HG03378 (cell line): ENCODE results near the gene GNB3.
"Not testable (repeated sequence)": the region's sequence is repeated elsewhere in the genome, so short reads cannot be mapped to it uniquely, and the experiment has no call there.

Source experiments
- ATAC-seq: cut with Tn5 transposase; IDR thresholded peaks from one replicate; pipeline ENCODE4 v1.9.1; 2021; ENCODE audit warnings: mild to moderate bottlenecking, moderate library complexity; ENCODE audit not compliant: unreplicated experiment

Gene GNB3

DNA sequence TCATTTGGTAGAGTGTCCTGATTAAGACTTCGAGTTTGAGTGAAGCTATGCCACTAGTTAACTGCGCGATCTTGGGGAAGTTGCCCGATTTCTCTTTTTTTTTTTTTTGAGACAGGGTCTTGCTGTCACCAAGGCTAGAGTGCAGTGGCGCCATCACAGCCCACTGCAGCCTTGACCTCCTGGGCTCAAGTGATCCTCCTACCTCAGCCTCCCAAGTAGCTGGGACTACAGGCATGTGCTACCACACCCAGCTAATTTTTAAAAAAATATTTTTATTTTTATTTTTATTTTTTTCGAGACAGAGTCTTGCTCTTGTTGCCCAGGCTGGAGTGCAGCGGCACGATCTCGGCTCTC is 33.3 kb downstream of the GNB3 start:
- ATAC-seq = not testable (repeated sequence)

- ATAC-seq = not testable (repeated sequence)
Measured at GRCh38 chr12:6879824-6880223, 39.1 kb downstream of the GNB3 start.

GRCh38 chr12:6883252-6883651 is 42.5 kb downstream of the GNB3 start:
- no peak for ATAC-seq

GRCh38 chr12:6883683-6884082 is 43.0 kb downstream of the GNB3 start:
- no peak for ATAC-seq

- ATAC-seq = no peak
Measured at GRCh38 chr12:6884539-6884938, 43.8 kb downstream of the GNB3 start.

GRCh38 chr12:6886206-6886999 is 45.7 kb downstream of the GNB3 start:
- ATAC-seq = not testable (repeated sequence)

DNA sequence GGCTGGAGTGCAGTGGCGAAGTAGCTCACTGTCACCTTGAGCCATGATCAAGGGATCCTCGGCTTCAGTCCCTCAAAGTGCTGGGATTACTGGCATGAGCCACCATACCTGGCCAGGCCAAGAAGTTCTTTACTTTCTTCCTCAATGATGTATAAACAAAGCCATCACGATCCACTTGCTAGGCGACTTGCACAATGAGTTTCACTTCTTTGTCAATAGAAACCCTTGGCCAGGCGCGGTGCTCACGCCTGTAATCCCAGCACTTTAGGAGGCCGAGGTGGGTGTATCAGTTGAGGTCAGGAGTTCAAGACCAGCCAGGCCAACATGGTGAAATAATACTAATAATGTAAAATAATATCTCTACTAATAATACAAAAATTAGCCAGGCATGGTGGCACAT is 46.7 kb downstream of the GNB3 start:
- ATAC-seq = no peak

GRCh38 chr12:6888360-6888759 is 47.6 kb downstream of the GNB3 start:
- no peak for ATAC-seq

DNA sequence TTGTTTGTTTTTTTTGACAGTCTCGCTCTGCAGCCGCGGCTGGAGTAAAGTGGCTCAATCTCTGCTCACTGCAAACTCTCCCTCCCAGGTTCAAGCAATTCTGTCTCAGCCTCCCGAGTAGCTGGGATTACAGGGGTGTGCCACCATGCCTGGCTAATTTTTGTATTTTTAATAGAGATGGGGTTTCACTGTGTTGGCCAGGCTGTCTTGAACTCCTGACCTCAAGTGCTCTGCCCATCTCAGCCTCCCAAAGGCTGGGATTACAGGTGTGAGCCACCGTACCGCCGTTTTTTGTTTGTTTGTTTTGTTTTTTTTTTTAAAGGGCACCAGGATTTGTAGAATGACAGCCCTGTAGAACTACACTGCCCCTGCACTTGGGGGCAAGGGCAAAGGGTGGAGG is 48.1 kb downstream of the GNB3 start:
- ATAC-seq = not testable (repeated sequence)

- not testable (repeated sequence) for ATAC-seq
Measured at GRCh38 chr12:6889775-6890573, 49.2 kb downstream of the GNB3 start.

- peak; percentile 81 for ATAC-seq
Measured at GRCh38 chr12:6890789-6891645, 50.3 kb downstream of the GNB3 start.

- ATAC-seq = no peak
Measured at GRCh38 chr12:6891646-6892001, 50.9 kb downstream of the GNB3 start.

DNA sequence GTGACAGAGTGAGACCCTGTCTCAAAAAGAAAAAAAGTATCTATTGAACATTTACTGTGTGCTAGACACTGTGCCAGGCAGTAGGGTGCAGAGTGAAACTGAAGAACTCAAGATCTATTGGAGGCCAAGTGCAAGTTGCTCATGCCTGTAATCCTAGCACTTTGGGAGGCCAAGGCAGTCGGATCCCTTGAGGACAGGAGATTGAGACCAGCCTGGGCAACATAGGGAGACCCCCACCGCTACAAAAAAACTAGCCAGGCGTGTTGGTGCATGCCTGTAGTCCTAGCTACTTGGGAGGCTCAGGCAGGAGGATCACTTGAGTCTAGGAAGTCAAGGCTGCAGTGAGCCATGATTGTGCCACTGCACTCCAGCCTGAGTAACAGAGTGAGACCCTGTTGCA is 52.0 kb downstream of the GNB3 start:
- not testable (repeated sequence) for ATAC-seq

DNA sequence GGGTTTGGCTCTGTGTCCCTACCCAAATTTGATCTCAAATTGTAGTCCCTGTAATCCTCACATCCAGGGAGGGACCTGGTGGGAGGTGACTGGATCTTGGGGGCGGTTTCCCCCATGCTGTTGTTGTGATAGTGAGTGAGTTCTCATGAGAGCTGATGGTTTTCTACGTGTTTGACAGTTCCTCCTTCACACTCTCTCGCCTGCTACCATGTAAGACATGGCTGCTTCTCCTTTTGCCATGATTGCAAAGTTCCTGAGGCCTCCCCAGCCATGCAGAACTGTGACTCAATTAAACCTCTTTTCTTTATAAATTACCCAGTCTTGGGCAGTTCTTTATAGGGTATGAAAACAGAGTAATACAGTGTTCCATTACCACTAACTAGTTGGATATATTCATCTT is 53.6 kb downstream of the GNB3 start:
- ATAC-seq = no peak
